HepG2 (cell line): ENCODE data around the gene WDR18. TPM values are rescaled to one million over a fixed set of nuclear protein-coding genes. Genes with fewer than 3 reads are reported as not detected.

Experiments
- ATAC-seq: fragments of 200-7000 bp; cut with Tn5 transposase; 3 replicates; pipeline ENCODE4 v1.9.1; 2020; ENCODE audit warnings: mild to moderate bottlenecking, moderate library complexity
- BruUV-seq: library from RNA; stranded (reverse); fragments of 400-500 nt; replicated peaks from 2 replicates; lab custom pipeline; 2021; lab: Mats Ljungman, UMichigan
- CTCF ChIA-PET: fragments of 300-600 bp; formaldehyde crosslinking; extraction: SDS; loops from one replicate; lab custom pipeline; 2021; ENCODE audit warnings: low total read pairs, inconsistent platforms, low intra/inter-chr PET ratio; lab: Yijun Ruan, JAX
- POLR2A ChIA-PET: fragments of 350-600 bp; sonication (Branson Sonifier 250); formaldehyde crosslinking; loops from one replicate; lab custom pipeline; 2020; ENCODE audit warnings: antibody characterized with exemption, inconsistent platforms; lab: Yijun Ruan, JAX
- DNase-seq: peaks from one replicate; pipeline ENCODE4 v3.0.0-alpha.2; 2015; ENCODE audit warnings: low spot score
- FAIRE-seq: peaks from 3 replicates; lab custom pipeline; 2011; peaks lifted over from hg19 to GRCh38; lab: Jason Lieb, UNC
- H2AFZ ChIP-seq: one replicate; pipeline ENCODE4 v1.6.1; 2011; ENCODE audit warnings: low read length, inconsistent platforms
- H3K27ac ChIP-seq: fragments of 300-600 bp; 3 replicates; pipeline ENCODE4 v1.8.0; 2011; ENCODE audit warnings: mixed run types, mild to moderate bottlenecking, mixed read lengths, low read length, inconsistent platforms; ENCODE audit not compliant: insufficient read depth; ENCODE audit errors: extremely low read length
- H3K27me3 ChIP-seq, 2 experiments: fragments of 200-600 bp in 1 of 2; 2 replicates in 1 of 2; 3 replicates in 1 of 2; pipeline versions ENCODE4 v1.6.0 to v1.8.0; 2011; ENCODE audit warnings: low read length in 2 of 2, mild to moderate bottlenecking in 2 of 2, moderate library complexity in 2 of 2, inconsistent platforms in 1 of 2; ENCODE audit not compliant: insufficient read depth in 2 of 2, control insufficient read depth in 1 of 2
- H3K36me3 ChIP-seq, 2 experiments: fragments of 200-600 bp in 1 of 2; replicated peaks in 1 of 2; 2 replicates in 1 of 2; 3 replicates in 1 of 2; pipeline versions ENCODE4 v1.5.1 to v1.8.0; 2011; ENCODE audit warnings: low read length in 2 of 2, inconsistent platforms in 1 of 2; ENCODE audit not compliant: insufficient read depth in 2 of 2, control insufficient read depth in 1 of 2
- H3K4me1 ChIP-seq: 2 replicates; pipeline ENCODE4 v1.5.1; 2012; ENCODE audit warnings: low read length, inconsistent platforms; ENCODE audit not compliant: insufficient read depth
- H3K4me2 ChIP-seq: 2 replicates; pipeline ENCODE4 v1.6.0; 2011; ENCODE audit warnings: low read depth, low read length, inconsistent platforms
- H3K4me3 ChIP-seq, 3 experiments: fragments of 200-600 bp in 1 of 3; sonication (generic), shearing (Covaris generic) in 1 of 3; replicated peaks in 1 of 3; 2 replicates each; pipeline ENCODE4 v1.5.1; 2011 to 2016; ENCODE audit warnings: low read length in 3 of 3, inconsistent platforms in 2 of 3, low read depth in 2 of 3, mild to moderate bottlenecking in 2 of 3, control low read depth in 1 of 3, mixed read lengths in 1 of 3; ENCODE audit not compliant: insufficient read depth in 1 of 3
- H3K79me2 ChIP-seq: one replicate; pipeline ENCODE4 v1.6.1; 2011; ENCODE audit warnings: low read length, inconsistent platforms; ENCODE audit not compliant: insufficient read depth
- H3K9ac ChIP-seq: 2 replicates; pipeline ENCODE4 v1.6.0; 2011; ENCODE audit warnings: mild to moderate bottlenecking, low read depth, low read length, inconsistent platforms; ENCODE audit not compliant: insufficient read depth
- H3K9me3 ChIP-seq: 2 replicates; pipeline ENCODE4 v1.5.1; 2012; ENCODE audit warnings: mild to moderate bottlenecking, low read length
- H4K20me1 ChIP-seq: 2 replicates; pipeline ENCODE4 v1.6.0; 2011; ENCODE audit warnings: inconsistent platforms, mild to moderate bottlenecking, low read length, moderate library complexity; ENCODE audit not compliant: insufficient read depth
- AGO2 ChIP-seq: fragments of 200-400 bp; formaldehyde crosslinking; optimal IDR thresholded peaks from 2 replicates; pipeline ENCODE3; 2017; ENCODE audit warnings: mild to moderate bottlenecking, low read depth, low read length, moderate library complexity
- AKAP8 ChIP-seq: sonication (generic); formaldehyde crosslinking; IDR thresholded peaks from 2 replicates; pipeline ENCODE4 v1.5.1; 2020; ENCODE audit warnings: mild to moderate bottlenecking, missing genetic modification reagents
- NFIB ChIP-seq: sonication (generic); formaldehyde crosslinking; IDR thresholded peaks from 2 replicates; pipeline ENCODE4 v1.9.0; 2021; ENCODE audit warnings: missing genetic modification reagents, mild to moderate bottlenecking, borderline replicate concordance
- RBFOX2 ChIP-seq: fragments of 200-400 bp; formaldehyde crosslinking; IDR thresholded peaks from 2 replicates; pipeline ENCODE4 v1.6.1; 2017; ENCODE audit warnings: low read depth, mild to moderate bottlenecking, low read length
- ZNF317 ChIP-seq: sonication (generic); formaldehyde crosslinking; IDR thresholded peaks from 2 replicates; pipeline ENCODE4 v1.5.0; 2020; ENCODE audit warnings: mild to moderate bottlenecking, missing genetic modification reagents
- ZNF572 ChIP-seq: sonication (generic); formaldehyde crosslinking; IDR thresholded peaks from 2 replicates; pipeline ENCODE4 v1.5.1; 2020; ENCODE audit warnings: mild to moderate bottlenecking, missing genetic modification reagents
- WGBS: methylation state at CpG from one replicate; pipeline ENCODE4 v1.1.6; 2017; ENCODE audit warnings: low lambda C conversion rate; 5-methylcytosine and 5-hydroxymethylcytosine counted together
- in situ Hi-C: cut with HindIII; loops from 2 replicates; pipeline ENCODE4 v1.10.0; 2017; ENCODE audit warnings: low pct_unique_long_range_greater_than_20kb; ENCODE audit not compliant: extremely low pct_ligation_motif_present
- intact Hi-C: fragments of 100-400 bp; cut with micrococcal nuclease; formaldehyde crosslinking; loops from one replicate; pipeline ENCODE4 v1.10.0; 2022; ENCODE audit not compliant: unreplicated experiment
- polyA plus RNA-seq, 8 experiments: library from polyadenylated mRNA; depleted of rRNA in 3 of 8; stranded (reverse) in 7 of 8; unstranded in 1 of 8; fragments of >200 nt; fragmentation: Illumina TruSeq in 4 of 8; extraction: Trizol in 4 of 8; gene quantifications; 2 replicates each; pipeline versions ENCODE4 v1.2.1 to v1.2.3, GENCODE V29; 2011 to 2016; ENCODE audit warnings: low read depth in 4 of 8, missing spikeins in 1 of 8, mixed read lengths in 1 of 8; ENCODE audit not compliant: insufficient read depth in 1 of 8
- total RNA-seq, 5 experiments: library from RNA; depleted of rRNA; stranded (reverse); fragments of >200 nt; fragmentation: Illumina TruSeq; extraction: Trizol; gene quantifications; 2 replicates each; pipeline ENCODE4 v1.2.3, GENCODE V29; 2016; ENCODE audit warnings: low read depth in 1 of 5
- TF ChIP-seq, protein P1 (sequence below): sonication (generic); formaldehyde crosslinking; IDR thresholded peaks from 2 replicates; pipeline ENCODE4 v1.8.0; 2022; ENCODE audit warnings: mild to moderate bottlenecking, missing genetic modification reagents, moderate library complexity

The WDR18 gene
- total and polyA plus RNA-seq, 2 of the 13 experiments (the other 11 are each of a cell fraction or from before 2014, with no cell fraction given), result 36.4 to 47.6 TPM

DNA sequence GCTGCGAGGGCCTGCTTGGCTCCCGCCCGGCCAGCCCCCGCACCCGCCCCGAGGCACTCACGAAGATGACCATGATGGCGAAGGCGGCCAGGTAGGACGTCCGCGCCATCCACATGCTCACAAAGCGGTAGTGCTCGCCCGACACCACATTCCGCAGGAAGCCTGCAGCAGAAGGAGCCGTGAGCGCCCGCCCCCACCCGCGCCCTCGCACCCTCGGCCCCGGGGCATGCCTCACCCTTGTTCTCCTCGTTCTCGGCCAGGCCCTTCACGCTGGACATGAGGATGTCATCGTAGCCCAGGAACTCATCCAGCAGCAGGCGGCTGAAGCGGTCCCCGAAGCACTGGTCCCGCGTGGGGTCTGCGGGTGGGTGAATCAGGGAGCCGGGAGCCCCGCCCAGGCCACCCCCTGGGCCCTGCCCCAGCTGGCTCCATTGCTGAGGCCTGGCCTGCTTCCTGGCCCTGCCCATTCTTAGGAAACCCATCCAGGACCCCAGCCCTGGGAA, 27.7 kb downstream of the WDR18 start:
- peaks cover 15 to 18% of the 10 kb centered on the region in 2 experiments; a peak in 3 of 5 replicates for H3K36me3 ChIP-seq
- no peak for FAIRE-seq

DNA sequence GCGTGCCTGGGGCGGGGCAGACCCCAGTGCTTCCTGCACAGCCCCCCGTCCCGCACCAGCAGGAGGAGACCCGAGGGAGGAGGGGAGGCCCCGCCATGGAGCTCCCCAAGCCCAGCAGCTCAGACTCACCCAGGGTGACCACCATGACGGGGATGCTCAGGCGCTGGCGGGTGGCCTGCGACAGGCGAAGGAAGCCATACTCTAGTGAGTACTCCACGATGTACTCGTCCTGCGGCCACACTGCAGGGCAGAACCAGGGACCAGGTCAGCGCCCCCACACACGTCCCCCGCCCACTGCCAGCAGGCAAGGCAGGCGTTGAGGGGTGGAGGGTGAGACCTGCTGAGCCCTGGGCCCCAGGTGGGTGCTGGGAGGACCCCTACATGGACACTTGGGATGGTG, 28.2 kb downstream of the WDR18 start:
- DNase-seq, result no peak
- no peak overlapping the region for H3K27ac ChIP-seq
- ChIA-PET CTCF (no interaction called here), POLR2A (no interaction called here)
- BruUV-seq, result no TSS peak
- TF ChIP-seq, protein P1, sequence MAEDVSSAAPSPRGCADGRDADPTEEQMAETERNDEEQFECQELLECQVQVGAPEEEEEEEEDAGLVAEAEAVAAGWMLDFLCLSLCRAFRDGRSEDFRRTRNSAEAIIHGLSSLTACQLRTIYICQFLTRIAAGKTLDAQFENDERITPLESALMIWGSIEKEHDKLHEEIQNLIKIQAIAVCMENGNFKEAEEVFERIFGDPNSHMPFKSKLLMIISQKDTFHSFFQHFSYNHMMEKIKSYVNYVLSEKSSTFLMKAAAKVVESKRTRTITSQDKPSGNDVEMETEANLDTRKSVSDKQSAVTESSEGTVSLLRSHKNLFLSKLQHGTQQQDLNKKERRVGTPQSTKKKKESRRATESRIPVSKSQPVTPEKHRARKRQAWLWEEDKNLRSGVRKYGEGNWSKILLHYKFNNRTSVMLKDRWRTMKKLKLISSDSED (CRISPR knock-in tag), result no peak
- TF ChIP-seq RBFOX2 (peak; percentile 39), AGO2 (peak; percentile 13), NFIB (CRISPR knock-in tag) (no peak), AKAP8 (CRISPR knock-in tag) (0 out of 2 replicates have a peak, but pooled peaks have one; percentile 38)
- no peaks in the 10 kb centered on the region for H3K27me3 ChIP-seq
- no peak overlapping the region for H3K9ac ChIP-seq
- no peaks in the 10 kb centered on the region for H3K9me3 ChIP-seq
- peaks cover 12% of the 10 kb centered on the region for H3K4me1 ChIP-seq
- intact Hi-C loops (no loop called here), in situ Hi-C loops (no loop called here)
- peaks cover 15 to 18% of the 10 kb centered on the region in 2 experiments; a peak in 3 of 5 replicates for H3K36me3 ChIP-seq
- no peak overlapping the region for H3K4me3 ChIP-seq
- no peak for ATAC-seq
- no peak overlapping the region for H3K4me2 ChIP-seq
- H3K79me2 ChIP-seq, result peaks cover 24% of the 10 kb centered on the region
- 99% methylated on average over 10 of the region's 18 CpGs for WGBS
- no peak overlapping the region for H2AFZ ChIP-seq
- no peak for FAIRE-seq
- H4K20me1 ChIP-seq, result peaks cover 13% of the 10 kb centered on the region; the same call in 1 of the 2 replicates

More for the DNA sequence above, 27.7 kb downstream of the WDR18 start:
- peaks cover 19% of the 10 kb centered on the region for H3K79me2 ChIP-seq
- no peak overlapping the region for H3K9ac ChIP-seq
- H4K20me1 ChIP-seq, result peaks cover 8% of the 10 kb centered on the region; the same call in 1 of the 2 replicates
- in situ Hi-C loops (no loop called here), intact Hi-C loops (no loop called here)
- CTCF ChIA-PET, result no interaction called here
- TF ChIP-seq ZNF317 (CRISPR knock-in tag) (no peak), ZNF572 (CRISPR knock-in tag) (no peak), AGO2 (peak; percentile 54), RBFOX2 (peak; percentile 52; the same call in 1 of the 2 replicates)
- TF ChIP-seq, all 625 proteins: peak for 2
- Histone ChIP-seq H2AFZ (no peak overlapping the region), H3K9me3 (no peaks in the 10 kb centered on the region), H3K4me1 (peaks cover 8% of the 10 kb centered on the region), H3K27ac (no peak overlapping the region), H3K27me3 (no peaks in the 10 kb centered on the region), H3K4me3 (no peak overlapping the region), H3K4me2 (no peak overlapping the region)
- no peak for DNase-seq
- 97% methylated on average over 22 of the region's 36 CpGs for WGBS
- POLR2A ChIA-PET, result no interaction called here
- no TSS peak for BruUV-seq
- ATAC-seq, result no peak
